ENCODE data around the gene C1orf105.

- TF ChIP-seq CTCF (conservative IDR thresholded peaks at IDR 0.05; ENCODE audit: low read depth in 2 of 2) (no peak), EZH2 (IDR thresholded peaks at IDR 0.05; ENCODE audit: low read depth, unreplicated experiment) (no peak), EZH2phosphoT487 (IDR thresholded peaks at IDR 0.05; ENCODE audit: unreplicated experiment) (no peak), POLR2AphosphoS5 (IDR thresholded peaks at IDR 0.05; ENCODE audit: low read depth) (no peak), REST (IDR thresholded peaks at IDR 0.05; ENCODE audit: unreplicated experiment) (no peak), ETS1 (IDR thresholded peaks at IDR 0.05) (no peak), CREB1 (CRISPR knock-in tag; IDR thresholded peaks at IDR 0.05; ENCODE audit: low read depth) (no peak)
These were observed 22.9 kb upstream of the C1orf105 start for GRCh38 chr1:172397633-172398032.
